NCI-H446 treated with DMSO at 0.1 percent for 48 hours (cell line): ENCODE data around the gene TNIP2.

Experiments
- DNase-seq: peaks from one replicate; lab custom pipeline; 2025; lab: John Stamatoyannopoulos, UW

The TNIP2 gene

GRCh38 chr4:2755821-2756690 is at the start of gene TNIP2:
Gene TNIP2 (minus strand): TSS chr4:2756336. CDS start chr4:2756289, 47 bp downstream.
- peak; percentile 1 for DNase-seq

DNA sequence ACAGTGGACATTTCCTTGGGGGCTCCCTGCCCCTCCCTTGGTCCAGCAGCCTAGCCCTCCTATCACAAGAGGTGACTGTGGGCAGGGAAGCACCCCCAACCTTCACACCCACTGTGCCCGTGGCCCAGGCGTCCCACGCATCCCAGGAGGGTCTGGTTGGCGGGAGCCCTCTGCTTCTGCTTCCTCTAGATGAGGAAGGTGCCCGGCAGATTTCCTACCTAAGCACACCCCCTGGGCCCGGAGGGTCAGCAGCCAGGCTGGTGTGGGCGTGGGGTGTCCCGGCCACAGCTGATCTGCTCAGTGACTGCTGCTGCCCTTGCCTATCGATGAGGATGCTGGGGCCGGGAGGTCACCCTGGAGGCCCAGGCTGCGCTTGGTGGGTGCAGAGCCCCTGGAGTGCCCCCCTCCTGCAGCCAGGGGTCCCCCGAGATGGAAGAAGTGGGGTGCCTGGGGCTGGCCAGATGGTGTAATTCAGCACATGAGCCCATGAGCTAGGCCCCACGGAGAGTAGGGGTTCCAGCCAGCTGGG is 48.9 kb upstream of the TNIP2 start:
- no peak for DNase-seq

DNA sequence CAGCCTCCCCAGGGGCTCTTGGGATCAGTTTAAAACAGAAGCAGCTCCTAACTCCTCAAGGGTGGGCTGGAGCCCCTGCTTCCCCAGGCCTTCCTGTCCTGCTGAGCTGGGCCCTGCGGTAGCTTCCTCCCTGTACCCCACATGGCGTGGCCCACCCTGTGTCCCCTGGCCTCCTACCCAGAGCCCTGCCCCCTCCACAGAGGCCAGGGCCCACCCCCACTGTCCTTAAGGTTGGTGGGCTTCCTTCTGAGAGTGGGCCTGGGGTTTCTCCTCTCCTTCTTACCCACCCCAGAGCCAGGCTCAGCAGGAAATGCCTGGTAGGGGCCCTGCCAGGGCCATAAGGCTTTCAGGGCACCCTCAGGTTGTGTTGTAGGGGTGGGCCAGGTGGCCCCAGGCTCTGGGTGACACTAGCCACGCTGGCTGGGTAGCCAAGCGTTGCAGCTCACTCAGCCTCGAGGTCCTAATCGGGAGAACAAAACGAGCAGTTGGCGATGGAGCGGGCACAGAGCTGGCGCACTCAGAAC is 48.4 kb upstream of the TNIP2 start:
- no peak for DNase-seq

- no peak for DNase-seq
These were observed 47.7 kb upstream of the TNIP2 start for GRCh38 chr4:2803624-2804448.

GRCh38 chr4:2802618-2803531 is 46.7 kb upstream of the TNIP2 start:
- no peak for DNase-seq

DNA sequence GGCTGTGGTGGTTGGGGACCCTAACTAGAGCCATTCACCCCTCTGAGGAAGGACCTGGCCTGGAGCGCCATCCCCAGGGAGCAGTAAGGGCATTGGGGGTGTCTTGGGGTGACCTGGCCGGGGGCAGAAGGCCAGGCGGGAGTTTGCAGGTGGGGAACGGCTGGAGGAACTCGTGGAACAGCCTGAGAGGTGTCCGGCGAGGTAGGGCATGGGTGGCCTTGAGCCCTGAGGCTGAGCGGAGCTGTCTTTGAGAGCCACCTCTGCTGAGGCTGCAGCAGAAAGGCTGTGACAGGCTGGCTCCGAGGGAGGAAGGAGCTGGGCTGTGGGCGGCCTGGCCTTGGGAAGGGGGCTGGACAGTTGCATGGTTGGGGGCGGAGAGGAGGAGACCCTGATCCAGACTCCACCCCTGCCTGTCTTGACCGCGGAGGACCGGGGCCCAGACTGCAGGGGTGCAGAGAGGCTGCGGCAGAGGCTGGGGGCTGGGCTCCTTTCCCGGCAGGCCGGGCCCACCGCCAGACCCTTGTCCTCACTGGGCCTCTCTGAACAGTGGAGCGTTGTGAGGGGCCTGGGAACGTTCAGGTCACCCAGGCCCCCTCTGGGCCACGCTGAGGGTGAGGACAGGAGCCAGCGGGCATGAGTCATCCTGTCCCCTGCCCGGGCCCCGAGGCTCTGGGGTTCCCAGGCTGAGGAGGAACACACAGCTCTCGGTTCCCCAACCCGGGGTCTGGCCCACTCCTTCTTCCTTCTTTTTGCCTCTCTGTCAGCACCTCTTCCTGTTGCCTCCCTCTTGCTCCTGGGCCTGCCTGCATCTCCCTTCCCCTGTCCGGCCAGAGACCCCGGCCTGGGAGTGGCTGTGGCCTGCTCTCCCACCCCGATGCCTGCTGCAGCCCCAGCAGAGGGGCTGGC is 44.8 kb upstream of the TNIP2 start:
- no peak for DNase-seq

- DNase-seq = no peak
These were observed 44.0 kb upstream of the TNIP2 start for GRCh38 chr4:2799971-2800690.

- no peak for DNase-seq
These were observed 43.2 kb upstream of the TNIP2 start for GRCh38 chr4:2799224-2799911.

DNA sequence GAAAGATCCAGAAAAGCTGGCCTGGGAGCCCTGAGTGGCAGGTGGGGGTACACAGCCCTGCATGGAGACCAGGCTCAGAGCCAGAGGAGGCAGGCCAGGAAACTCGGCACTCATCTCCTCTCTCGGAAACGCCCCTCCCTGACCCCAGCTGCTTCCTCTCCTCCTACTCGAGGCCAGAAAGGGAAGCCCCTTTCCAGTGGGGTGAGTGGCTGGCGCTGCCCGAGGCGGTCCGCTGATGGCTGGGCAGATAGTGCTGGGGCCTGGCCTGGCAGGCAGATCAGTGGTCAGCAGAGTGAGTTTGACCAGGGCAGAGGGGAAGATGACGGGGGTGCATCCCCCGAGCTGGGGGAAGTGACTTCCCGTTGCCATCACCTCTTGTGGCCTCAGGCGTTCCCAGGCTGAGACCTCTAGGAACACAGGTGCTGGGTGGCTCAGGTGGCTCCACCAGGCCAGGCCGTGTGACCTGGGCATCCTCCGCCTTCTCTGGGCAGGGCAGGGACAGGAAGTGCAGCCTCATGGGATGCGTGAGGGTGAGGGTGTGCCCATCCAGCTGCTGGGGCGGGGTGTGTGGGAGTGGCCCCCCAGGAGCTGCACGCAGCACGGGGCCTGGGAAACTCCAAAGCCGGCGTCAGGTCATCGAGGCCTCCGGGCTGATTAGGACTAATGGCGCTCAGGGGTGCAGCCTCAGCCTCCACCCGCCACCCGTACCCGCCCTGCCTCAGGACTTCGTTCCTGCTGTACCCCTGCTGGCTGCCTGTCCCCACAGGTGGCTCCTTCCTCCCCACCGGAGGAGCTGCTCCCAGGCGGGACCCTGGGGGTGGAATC is 42.5 kb upstream of the TNIP2 start:
- no peak for DNase-seq

GRCh38 chr4:2797545-2798305 is 41.6 kb upstream of the TNIP2 start:
- no peak for DNase-seq

DNA sequence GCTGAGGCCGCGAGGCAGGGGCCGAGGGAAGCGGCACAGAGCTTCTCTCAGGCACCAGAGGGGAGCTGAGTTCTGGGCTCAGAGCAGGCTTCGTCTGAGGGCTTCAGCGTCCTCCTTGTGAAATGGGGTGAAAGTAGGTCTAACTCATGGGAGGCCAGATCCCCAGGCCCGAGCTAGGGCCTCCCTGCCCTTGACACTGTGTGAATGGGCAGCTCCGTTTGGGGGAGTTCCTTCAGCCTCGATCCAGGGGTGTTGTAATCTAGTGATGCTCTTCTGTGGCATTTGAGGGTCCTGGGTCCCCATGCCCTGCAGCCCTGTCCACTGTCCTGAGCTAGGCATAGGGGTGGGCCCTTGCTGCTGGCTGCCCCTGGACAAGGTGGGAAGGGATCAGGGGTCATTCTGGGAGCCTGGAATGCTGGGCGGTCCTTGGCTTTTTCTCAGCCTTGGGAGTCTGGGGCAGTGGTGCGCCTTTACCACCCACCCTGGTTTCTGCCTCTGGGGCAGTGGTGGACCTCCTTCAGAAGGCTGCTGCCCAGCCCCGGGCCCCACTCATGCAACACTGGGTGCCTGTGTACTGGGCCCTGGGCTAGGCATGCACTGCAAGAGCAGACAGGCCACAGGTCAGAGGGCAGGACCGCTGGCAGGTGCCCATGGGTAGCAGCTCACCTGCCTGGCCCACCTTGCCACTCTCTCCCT is 40.9 kb upstream of the TNIP2 start:
- no peak for DNase-seq

DNA sequence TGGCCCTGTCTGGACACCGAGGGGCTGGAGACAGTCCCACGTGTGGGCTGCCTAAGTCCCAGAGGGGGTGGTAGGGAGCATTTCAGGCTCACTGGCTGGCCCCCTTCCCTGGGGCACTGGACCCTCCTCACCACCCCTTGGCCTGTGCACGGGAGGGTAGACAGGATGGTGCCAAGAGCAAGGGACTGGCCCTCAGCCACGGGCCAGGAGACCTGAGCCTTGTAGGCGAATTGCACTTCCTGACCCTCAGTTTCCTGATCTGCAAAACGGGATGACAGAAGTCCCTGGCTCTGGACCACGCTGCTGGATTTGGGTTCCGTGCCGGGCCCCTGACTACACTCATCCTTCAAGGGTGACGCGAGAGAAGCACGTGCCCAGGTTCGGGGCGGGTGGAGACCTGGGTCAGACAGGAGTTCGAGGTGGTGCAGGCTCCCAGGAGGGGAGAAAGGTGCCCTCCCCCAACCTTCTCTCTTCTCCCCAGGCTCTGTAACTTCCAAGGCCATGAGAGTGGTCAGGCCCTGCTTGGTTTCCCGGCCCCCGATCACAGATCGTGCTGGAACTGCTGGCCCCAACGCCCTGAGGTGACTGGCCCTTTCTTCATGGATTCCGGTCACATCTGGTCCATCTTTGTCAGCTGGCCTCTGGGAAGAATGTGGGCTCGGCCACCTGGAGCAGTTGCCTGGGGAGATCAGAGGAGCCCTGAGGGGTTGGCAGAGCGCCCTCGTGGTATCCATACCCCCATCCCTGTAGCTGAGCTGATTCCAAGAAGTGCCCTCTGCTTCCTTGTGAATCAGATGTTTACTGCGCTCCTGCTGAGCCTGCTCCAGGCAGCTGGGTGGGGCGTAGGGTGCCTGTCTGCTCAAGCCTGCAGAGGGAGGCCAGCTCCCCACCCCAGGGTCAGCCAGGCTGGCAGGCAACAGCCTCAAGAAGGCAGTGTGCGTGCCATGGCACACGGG is 40.0 kb upstream of the TNIP2 start:
- DNase-seq = no peak

DNA sequence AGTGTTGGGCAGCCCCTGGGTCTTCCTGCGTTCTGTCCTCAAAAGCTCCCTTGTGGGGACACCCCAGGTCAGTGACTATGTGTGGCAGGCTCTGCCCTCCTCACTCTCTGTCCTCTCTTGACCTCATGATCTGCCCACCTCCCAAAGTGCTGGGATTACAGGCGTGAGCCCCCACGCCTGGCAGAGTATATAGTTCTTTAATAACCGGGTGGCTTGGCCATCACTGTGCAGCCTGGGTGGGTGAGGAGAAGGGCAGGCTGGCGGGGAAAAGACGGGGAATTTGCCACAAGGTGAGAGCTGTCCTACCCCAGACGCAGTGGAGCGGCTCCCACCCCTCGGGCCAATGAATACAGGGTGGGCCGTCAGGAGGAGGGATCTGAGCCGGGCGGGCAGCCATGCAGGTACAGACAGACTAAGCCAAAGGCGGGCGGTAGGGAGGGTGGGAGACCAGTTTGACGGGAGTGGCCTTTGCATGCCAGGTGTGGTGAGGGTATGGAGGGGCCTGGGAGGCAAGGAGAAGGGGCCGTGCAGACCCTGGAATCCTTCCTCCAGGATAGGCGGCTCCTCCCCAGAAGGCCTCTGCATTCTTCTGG is 39.3 kb upstream of the TNIP2 start:
- DNase-seq = no peak

DNA sequence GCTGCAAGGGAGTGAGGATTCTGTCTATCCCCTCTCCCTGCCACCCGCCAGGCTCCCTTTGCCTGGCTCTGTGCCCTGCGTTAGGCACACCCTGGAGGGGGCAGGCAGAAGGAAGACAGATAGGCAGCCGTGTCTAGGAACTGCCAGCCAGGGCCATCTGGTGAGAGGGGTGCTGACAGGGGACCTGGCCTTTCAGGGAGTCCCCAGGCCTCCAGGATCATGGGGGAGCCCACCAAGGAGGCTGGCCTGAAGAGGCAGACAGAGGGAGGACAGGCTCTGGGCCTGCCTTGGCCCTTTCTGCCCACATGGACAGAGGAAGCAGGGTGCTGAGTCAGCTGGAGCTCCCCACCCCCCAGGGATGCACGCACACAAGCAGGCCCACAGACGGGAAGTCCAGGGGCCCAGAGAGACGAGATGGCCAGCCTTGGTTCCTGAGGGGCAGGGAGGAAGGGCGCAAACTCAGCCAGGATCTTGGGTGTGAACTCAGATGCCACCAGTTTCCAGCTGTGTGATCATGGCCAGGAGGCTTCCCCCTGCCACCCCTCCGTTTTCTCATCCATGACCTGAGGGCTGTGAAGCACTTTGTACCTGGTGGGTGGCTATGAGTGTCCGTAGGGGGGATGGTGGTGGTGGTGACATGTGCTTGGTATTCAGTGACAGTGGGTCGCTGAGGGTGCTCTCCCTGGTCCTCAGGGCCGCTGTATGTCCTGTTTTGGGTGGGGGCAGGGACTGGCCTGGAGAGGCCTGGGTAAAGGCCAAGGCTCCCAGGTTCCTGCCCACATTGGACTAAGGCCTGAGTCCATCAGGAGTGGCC is 38.6 kb upstream of the TNIP2 start:
- no peak for DNase-seq
